ENCODE data around the gene OXNAD1.
A peak's percentile ranks its signal among the peaks of the same experiment; 100 is the strongest.

OXNAD1 gene

GRCh38 chr3:16284633-16285032, 19.6 kb downstream of the OXNAD1 start:
- DNase-seq = no peak

DNA sequence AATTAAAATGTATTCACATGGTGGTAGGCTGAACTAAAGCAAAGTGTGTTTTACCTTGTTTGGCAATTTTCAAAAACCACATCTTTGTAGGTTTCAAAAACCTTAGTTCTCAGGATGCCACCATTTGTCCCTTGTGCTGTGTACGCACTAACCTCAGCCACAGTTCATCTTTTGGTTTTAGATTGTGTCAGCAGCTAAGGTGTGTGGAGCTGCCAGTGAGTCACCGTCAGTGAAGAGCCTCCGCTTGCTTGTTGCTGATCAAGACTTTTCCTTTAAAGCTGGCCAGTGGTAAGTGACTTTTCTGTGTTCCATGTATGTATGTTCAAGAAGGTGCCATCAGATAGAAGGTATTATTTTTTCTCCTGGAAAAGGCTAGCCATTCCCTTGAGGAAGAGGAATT, 21.1 kb downstream of the OXNAD1 start:
- DNase-seq = peak; percentile 73

- DNase-seq = peak; percentile 9
These were observed 21.9 kb downstream of the OXNAD1 start for GRCh38 chr3:16286751-16287543.

GRCh38 chr3:16288664-16289063, 23.7 kb downstream of the OXNAD1 start:
- no peak for DNase-seq

DNA sequence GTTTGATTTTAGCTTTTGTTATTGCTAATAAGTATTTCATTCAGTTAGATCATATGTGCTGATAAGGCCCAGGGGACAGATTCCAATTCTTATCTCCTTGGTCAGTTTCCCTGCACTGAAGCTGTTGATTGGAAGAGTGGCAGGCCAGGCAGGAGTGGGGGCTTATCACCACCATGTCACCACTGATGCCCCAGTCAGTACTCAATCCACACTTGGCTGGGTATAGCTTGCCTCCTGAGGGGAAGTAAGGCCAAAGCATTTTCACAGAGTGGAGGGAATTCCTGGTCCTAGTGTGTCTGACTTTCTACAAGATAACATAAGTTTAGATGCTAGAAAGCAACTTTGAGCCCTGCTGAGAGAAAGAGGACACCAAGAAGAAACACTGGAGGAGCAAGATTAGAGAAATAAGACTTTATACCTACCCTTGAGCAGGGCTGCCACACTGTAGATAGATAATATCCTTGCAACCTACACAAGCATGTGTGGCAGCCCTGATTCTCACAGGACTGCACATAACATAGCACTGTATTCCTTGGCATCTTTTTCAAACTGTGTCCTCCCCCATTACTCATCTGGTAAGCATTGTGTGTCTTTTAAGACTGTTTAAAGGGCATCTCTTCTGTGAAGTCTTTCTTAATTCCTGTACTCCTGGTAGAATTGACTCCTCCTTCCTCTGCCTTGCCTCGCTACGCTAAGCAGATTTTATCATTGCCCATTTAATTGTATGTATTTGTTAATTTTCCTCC, 24.3 kb downstream of the OXNAD1 start:
- DNase-seq = no peak

GRCh38 chr3:16290007-16290826, 25.2 kb downstream of the OXNAD1 start:
- peak; percentile 58 for DNase-seq

DNA sequence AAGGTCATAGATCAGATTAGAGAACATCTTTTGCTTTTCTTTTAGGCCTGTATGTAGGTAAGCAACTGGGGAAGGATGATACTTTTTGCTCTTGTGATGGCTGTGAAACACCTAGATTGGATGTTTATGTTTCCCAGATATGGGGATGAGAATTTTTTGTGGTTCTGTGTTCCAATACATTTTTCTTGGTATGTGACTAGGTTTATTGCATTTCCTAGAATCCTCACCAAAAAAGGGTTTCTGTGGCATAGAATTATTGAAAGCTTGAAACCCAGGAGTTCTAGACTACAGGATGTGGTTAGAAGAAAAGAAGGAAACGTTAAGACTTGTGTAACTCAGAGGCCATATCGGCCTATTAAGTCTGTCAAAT, 25.8 kb downstream of the OXNAD1 start:
- DNase-seq = no peak

- DNase-seq = no peak
These were observed 29.8 kb downstream of the OXNAD1 start for GRCh38 chr3:16294844-16295243.

DNA sequence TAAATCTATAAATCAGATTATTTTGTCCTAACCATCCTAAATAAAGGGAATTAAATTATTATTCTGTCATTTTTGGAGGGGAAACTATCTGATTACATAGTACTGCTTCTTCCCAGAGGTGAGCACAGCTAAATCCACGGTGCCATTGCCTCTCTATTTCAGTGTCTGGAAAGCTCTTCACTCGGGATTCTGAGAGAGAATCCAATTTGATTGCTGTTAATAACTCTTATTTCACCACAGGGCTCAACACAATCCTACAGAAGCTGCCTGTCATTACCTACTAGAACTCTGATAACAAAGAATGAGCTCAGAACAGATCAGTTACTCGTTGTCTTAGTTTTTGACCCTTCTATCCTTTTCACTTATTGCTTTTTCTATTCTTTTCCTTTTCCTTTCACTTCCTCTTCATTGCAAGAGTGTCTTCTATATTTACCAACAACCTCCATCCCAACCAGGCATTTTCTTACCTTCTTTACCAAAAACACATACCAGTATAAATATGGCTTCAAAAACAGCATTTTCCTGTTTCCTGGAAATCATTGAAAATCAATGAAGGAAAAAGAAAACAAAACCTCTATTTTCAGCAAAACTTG, 30.4 kb downstream of the OXNAD1 start:
- DNase-seq = no peak

GRCh38 chr3:16297997-16298885, 33.2 kb downstream of the OXNAD1 start:
- DNase-seq = no peak

DNA sequence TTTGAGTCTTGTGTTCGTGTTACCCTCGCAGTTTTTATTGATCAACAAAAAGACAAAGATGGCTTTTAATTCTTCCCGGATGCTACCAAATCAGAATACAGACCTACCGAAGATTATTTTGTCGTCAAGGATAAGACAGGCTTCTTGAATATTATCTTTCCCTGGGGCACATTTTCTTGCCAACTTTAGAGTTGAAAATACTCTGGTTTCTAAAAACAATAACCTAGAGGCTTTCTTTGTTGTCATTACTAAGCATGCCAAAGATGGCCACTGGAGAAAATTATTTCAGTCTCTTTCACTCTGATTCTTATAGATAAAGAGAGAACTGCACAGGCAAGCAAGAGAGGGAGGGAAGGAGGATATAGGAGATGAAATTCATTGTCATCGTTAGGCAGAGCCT, 33.9 kb downstream of the OXNAD1 start:
- no peak for DNase-seq

DNA sequence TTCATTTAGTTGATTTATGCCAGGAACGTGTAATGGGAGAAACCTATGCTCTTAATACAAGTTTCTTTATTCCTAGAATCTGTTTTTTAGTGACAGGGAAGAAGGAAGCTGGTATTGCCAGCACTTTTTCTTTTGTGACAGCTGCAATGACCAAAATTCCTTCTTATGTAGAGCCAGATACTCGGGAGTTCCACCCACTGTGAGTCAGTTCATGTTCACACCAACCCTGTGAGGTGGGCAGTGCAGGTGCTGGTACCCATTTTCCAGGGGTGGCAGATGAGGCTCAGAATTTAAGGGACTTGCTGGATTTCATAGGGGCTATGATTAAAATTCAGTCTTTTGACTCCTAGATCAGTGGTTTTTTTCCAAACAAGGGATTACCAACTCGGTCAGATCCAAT, 34.7 kb downstream of the OXNAD1 start:
- DNase-seq = no peak

- no peak for DNase-seq
These were observed 35.3 kb downstream of the OXNAD1 start for GRCh38 chr3:16300307-16300706.

- peak; percentile 33 for DNase-seq
These were observed 35.9 kb downstream of the OXNAD1 start for GRCh38 chr3:16300881-16301359.

- DNase-seq = no peak
These were observed 36.5 kb downstream of the OXNAD1 start for GRCh38 chr3:16301507-16301906.

DNA sequence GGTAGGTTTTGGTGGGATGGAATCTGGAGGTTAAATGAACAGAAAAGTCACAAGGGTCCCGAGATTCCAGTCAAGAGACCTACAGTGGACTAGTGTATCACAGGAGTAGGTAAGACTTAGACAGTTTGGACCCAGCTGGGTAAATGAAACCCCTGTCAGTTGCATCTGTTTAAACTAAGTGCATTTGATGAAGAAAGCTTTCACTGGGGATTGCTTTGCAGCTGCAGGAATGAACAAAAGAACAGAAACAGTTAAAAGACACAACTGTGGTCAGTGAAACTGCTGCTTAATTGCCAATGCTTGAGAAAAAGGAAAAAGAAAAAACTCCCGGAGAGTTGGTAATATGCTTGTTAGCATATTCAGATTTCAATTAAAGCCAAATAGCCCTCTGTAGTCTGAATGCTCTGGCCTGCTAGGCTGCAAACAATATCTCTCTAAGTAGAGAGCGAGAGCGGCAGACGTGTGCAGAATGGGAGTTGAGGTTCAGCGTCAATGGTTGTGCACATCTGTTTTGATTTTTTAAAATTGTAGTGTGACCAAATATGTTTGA, 37.1 kb downstream of the OXNAD1 start:
- no peak for DNase-seq

- no peak for DNase-seq
These were observed 38.1 kb downstream of the OXNAD1 start for GRCh38 chr3:16303037-16303575.

- DNase-seq = no peak
These were observed 39.3 kb downstream of the OXNAD1 start for GRCh38 chr3:16304061-16305010.

DNA sequence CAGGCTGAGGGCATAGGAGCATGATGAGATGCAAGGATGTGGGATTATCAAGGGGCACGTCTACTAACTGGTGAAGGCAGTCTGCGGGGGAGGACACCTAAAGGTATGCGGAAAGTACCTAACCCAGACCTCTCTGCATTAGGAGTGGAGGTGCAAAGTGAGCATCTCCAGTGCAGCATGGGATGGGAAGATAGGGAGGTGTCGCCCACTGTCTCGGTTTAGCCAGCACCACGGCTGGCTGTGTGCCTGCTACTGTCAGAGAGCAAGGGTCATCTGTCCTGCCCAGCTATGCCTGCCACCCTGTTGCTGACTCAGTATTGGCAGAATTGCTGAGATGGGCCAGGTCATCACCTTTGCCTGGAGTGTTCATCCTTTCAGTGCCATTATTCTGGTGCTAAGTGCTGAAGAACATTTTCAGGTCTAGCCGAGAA, 40.1 kb downstream of the OXNAD1 start:
- peak; percentile 40 for DNase-seq

Measured in activated naive CD4-positive, alpha-beta T cell treated with Interleukin-2 at 50 U/mL for 16 hours (primary cell).